Inflammatory macrophage (primary cell): ENCODE measurements around the gene PSMB1.
"Not testable (repeated sequence)": the region's sequence is repeated elsewhere in the genome, so short reads cannot be mapped to it uniquely, and the experiment has no call there.

ENCODE experiments used
- DNase-seq, 2 donors: peaks; one replicate each; pipeline ENCODE4 v3.0.0-alpha.2; 2020 to 2022

PSMB1 gene

GRCh38 chr6:170535004-170535403 lies 18.1 kb downstream of the PSMB1 start:
- DNase-seq, result no peak

- no peak for DNase-seq
Measured at GRCh38 chr6:170533792-170534191, 19.3 kb downstream of the PSMB1 start.

GRCh38 chr6:170532867-170533488 lies 20.1 kb downstream of the PSMB1 start:
- DNase-seq, result no peak

- peak; percentile 57 to 66 for DNase-seq
Measured at GRCh38 chr6:170529839-170530469, 23.2 kb downstream of the PSMB1 start.

GRCh38 chr6:170527995-170528394 lies 25.1 kb downstream of the PSMB1 start:
- not testable (repeated sequence) for DNase-seq

- DNase-seq, result no peak
Measured at GRCh38 chr6:170525795-170526194, 27.3 kb downstream of the PSMB1 start.

- DNase-seq, result no peak
Measured at GRCh38 chr6:170524172-170524502, 29.0 kb downstream of the PSMB1 start.

DNA sequence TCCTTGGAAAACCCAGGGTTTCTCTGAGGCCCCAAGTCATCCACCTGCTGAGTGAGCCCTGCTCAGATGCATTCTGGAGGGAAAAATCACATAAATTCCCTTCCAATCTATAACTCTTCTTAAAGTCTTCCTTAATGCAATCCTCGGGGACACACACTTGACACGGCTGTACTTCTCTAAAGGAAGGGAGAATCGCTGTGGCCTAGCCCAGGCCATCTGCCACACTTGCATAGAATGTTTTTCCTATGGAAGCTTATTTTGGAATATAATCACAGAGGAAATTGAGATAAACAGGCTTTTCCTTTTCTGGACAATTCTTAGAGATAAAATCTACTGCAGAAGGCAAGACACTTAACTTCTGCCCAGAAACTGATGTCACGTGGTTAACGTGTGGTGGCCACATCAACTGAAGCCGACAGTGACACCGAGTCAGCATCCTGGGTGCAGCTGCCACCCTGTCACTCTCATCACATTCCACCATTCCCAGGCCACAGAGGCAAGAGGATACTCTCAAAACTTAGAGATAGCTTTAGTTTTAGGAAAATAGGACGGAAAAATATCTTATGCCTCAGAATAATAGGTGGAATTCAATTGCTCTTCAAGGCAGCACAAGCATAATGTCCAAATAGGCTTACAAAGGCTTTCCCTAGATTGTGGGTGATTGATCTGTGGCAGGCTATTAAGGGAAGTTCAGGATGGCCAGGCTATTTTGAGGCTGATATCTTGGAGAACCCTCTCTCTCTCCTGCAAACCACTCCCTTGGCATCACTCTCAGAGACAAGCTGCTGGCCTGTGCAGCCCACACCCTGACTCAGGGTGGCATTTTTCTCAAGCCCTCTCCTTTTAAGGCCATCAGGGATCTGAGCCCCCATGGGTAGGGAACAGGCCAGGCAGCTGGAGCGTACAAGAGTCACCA lies 29.6 kb downstream of the PSMB1 start:
- DNase-seq, result no peak

DNA sequence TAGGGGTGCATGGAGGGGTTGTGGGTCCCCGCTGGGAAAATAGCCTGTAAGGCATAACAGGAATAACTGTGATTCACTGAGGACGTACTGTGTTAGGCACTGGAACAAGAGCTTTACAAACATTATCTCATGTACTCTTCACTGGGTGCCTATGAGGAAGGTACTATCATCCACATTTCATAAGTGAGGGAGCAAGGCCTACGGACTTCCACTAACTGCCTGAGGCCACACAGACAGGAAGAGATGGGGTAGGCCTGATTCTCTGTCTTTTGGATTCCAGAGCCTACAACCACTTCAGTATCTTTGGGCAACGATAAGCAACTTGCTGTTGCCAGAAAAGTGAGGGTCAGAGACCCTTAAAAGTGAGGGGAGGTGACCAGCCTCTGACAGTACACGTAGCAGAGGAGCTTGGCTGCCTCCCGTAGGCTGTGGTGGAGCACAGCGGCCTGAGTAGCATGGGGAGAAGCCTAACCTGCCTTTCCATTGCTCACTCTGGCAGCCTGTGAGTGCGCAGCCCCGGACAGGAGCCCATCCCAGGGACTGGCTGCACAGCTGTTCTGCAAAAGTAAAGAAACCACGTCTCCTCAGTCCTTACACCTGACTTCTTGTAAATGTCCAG lies 30.4 kb downstream of the PSMB1 start:
- DNase-seq, result peak in 1 of 2 donors; percentile 11

DNA sequence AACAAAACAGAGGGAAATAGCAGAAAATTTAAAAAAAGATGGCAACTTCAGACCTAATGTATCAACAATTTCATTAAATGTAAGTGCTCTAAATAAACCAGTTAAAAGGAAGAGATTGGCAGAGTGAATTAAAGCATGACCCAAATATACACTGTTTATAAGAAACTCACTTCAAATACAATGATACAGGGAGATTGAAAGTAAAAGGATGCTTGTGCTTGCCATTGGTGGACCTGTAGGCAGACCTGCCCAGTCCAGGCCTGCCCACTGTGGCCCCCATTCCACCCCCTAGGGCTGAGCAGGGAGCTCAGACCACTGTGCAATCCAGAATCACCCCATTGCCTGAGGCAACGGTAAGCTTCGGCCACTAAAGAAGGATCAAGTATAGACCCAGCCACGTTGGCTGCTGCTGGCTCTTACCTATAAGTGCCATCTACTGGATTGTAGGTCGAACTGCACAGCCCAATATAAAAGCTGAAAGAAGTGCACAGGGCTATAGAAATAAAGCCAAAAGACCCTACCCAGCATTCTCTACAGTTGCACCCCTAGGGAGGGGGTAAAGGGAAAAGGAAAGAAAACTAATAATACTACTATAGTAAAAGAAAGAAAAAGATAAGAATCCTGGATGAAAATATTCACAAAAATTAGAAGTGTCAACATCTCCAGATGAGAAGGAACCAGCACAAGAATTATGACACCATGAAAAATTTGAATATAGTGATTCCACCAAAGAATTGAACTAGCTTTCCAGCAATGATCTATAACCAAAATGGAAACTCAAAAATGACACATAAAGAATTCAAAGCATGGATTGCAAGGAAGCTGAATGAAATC lies 36.1 kb downstream of the PSMB1 start:
- DNase-seq, result peak; percentile 32 to 73

DNA sequence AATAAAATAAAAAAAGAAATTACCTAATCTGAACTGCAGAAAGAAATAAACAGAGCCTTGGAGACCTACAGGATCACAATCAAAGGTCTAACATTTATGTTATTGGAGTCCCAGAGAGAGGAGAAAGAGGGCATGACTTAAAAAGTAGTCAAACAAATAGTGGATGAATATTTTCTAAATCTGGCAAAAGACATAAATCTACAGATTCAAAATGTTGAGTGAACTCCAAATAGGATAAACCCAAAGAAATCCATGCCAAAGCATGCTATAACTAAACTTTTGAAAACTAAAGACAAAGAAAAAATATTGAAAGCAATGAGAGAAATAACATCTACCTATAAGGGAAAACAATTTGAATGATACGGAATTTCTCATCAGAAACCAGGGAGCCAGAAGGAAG lies 38.2 kb downstream of the PSMB1 start:
- DNase-seq, result no peak

DNA sequence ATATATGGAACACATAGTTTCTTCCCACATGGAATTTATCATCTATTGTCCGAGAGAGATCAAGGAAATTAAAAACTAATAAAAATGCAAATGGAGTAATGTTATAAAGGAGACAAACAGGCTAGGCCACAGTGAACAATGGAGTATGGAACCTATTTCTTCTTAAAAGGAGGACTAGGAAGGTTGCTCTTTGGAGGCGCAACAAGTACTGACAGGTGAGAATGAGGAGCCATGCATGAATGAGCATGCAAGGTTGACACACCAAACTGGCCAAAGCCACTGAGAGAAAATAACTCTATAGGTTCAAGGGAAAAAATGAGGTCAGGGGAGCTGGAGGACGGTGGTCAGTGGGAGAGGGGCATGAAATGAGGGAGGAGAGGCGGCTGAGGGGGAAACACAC lies 40.9 kb downstream of the PSMB1 start:
- DNase-seq, result no peak

- DNase-seq, result no peak
Measured at GRCh38 chr6:170510631-170511030, 42.5 kb downstream of the PSMB1 start.

- DNase-seq, result no peak
Measured at GRCh38 chr6:170509723-170510018, 43.4 kb downstream of the PSMB1 start.

GRCh38 chr6:170508892-170509722 lies 44.0 kb downstream of the PSMB1 start:
- DNase-seq, result not testable (repeated sequence)

GRCh38 chr6:170508275-170508674 lies 44.8 kb downstream of the PSMB1 start:
- not testable (repeated sequence) for DNase-seq

DNA sequence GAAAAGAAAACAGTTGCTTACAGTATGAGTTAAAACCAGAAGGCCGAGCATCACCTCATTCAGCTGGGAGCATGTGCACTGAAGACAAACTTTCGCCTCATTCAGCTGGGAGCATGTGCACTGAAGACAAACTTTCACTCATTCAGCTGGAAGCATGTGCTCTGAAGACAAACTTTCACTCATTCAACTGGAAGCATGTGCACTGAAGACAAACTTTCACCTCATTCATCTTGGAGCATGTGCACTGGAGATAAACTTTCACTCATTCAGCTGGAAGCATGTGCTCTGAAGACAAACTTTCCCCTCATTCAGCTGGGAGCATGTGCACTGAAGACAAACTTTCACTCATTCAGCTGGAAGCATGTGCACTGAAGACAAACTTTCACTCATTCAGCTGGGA lies 45.4 kb downstream of the PSMB1 start:
- DNase-seq, result not testable (repeated sequence)

DNA sequence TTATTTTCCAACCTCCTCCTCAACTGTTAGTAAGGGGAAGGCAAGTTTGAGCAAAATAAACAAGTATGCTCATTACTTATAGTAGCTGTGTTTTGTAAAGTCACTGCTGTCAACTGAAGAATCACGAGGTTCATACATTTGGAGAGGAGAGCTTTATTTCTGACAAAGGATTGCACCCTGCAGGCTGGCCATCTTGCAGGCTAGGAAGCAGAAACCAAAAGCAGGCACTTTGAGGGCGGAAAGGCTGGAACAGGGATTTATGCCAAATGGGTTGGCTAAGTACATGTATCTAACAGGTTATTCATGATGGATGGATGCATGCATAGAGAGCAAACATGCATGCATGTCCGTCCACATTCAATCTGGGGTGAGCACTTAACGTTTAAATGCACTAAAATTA lies 46.7 kb downstream of the PSMB1 start:
- no peak for DNase-seq

DNA sequence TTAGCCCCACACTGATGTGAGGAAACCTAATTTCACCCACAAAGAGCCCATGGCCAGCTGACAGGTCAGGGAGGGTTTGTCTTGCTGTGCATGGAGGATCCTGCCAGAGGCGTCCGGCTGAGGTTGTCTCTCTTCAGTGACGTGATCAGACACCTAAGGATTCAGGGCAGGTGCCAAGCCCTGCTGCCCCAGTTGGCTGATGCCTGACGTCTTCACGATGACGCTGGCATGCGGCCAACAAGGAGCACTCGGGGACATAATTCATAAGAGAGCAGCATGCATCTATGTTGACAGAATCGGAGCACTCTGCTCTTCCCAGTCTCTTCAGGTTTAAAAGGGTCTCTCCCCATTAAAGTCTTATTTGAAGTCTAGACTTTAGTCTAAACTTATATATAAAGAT lies 47.8 kb downstream of the PSMB1 start:
- no peak for DNase-seq

- no peak for DNase-seq
Measured at GRCh38 chr6:170504479-170504878, 48.6 kb downstream of the PSMB1 start.

DNA sequence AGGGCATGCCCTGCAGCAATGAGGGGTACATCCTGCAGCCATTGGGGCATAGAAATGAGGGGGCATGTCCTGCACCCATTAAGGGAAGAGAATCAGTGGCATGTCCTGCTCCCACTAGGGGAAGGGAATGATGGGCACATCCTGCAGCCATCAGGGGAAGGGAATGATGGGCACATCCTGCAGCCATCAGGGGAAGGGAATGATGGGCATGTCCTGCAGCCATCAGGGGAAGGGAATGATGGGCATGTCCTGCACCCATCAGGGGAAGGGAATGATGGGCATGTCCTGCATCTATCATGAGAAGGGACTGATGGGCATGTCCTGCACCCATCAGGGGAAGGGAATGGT lies 49.7 kb downstream of the PSMB1 start:
- no peak for DNase-seq
